K562 (cell line): ENCODE results near the gene OR52E6. TPM values are rescaled to one million over a fixed set of nuclear protein-coding genes. Genes with fewer than 3 reads are reported as not detected.

Experiments used
- ATF6 ChIP-seq: sonication (generic); formaldehyde crosslinking; IDR thresholded peaks from 2 replicates; pipeline ENCODE4 v1.4.0; 2020; ENCODE audit warnings: mild to moderate bottlenecking, missing genetic modification reagents
- DLX4 ChIP-seq: fragments of 250-450 bp; sonication (Bioruptor Pico); IDR thresholded peaks from 2 replicates; pipeline ENCODE4 v1.6.1; 2021; ENCODE audit warnings: mild to moderate bottlenecking
- FOXP1 ChIP-seq: sonication (generic); formaldehyde crosslinking; IDR thresholded peaks from 2 replicates; pipeline ENCODE4 v1.8.0; 2022; ENCODE audit warnings: mild to moderate bottlenecking, missing genetic modification reagents
- HDAC6 ChIP-seq: IDR thresholded peaks from 2 replicates; pipeline ENCODE4 v1.6.1; 2012; ENCODE audit warnings: low read depth, mild to moderate bottlenecking, control low read depth, inconsistent platforms, low read length, moderate library complexity
- JUND ChIP-seq, 2 experiments: IDR thresholded peaks; 2 replicates in 1 of 2; 3 replicates in 1 of 2; pipeline ENCODE4 v1.6.1; 2011; ENCODE audit warnings: borderline replicate concordance in 2 of 2, low read depth in 2 of 2, low read length in 2 of 2, improper control_type of control experiment in 1 of 2, missing biosample characterization in 1 of 2, missing genetic modification characterization in 1 of 2, missing genetic modification reagents in 1 of 2
- MTF1 ChIP-seq: fragments of 250-450 bp; sonication (Bioruptor Pico); IDR thresholded peaks from 2 replicates; pipeline ENCODE4 v1.9.0; 2021; ENCODE audit warnings: moderate library complexity, mild to moderate bottlenecking, inconsistent platforms, borderline replicate concordance
- NFIC ChIP-seq: fragments of 450-650 bp; IDR thresholded peaks from 2 replicates; pipeline ENCODE4 v1.6.1; 2017; ENCODE audit warnings: mild to moderate bottlenecking, inconsistent platforms
- TOE1 ChIP-seq, 2 experiments: fragments of 450-650 bp in 1 of 2; sonication (generic) in 1 of 2; formaldehyde crosslinking in 1 of 2; IDR thresholded peaks; 2 replicates each; pipeline versions ENCODE4 v1.7.1 to v1.8.0; 2016 to 2022; ENCODE audit warnings: borderline replicate concordance in 2 of 2, mild to moderate bottlenecking in 2 of 2, antibody characterized with exemption in 1 of 2, inconsistent platforms in 1 of 2, low read depth in 1 of 2, missing genetic modification reagents in 1 of 2, moderate library complexity in 1 of 2
- ZEB2 ChIP-seq: fragments of 450-650 bp; IDR thresholded peaks from 2 replicates; pipeline ENCODE4 v1.6.1; 2016
- ZFPM2 ChIP-seq: fragments of 250-450 bp; sonication (Bioruptor Pico); IDR thresholded peaks from 2 replicates; pipeline ENCODE4 v1.5.1; 2022; ENCODE audit warnings: mild to moderate bottlenecking
- ZNF592 ChIP-seq: fragments of 450-650 bp; IDR thresholded peaks from 2 replicates; pipeline ENCODE4 v1.6.1; 2017; ENCODE audit warnings: antibody characterized with exemption, mild to moderate bottlenecking
- ZNF609 ChIP-seq: sonication (generic); formaldehyde crosslinking; IDR thresholded peaks from 2 replicates; pipeline ENCODE4 v1.8.1; 2023; ENCODE audit warnings: missing genetic modification reagents, mild to moderate bottlenecking, borderline replicate concordance
- ZNF764 ChIP-seq: fragments of 250-450 bp; sonication (Bioruptor Pico); IDR thresholded peaks from 2 replicates; pipeline ENCODE4 v1.4.0; 2020; ENCODE audit warnings: low read depth, mild to moderate bottlenecking, moderate library complexity
- polyA plus RNA-seq, 8 experiments: library from polyadenylated mRNA; depleted of rRNA in 4 of 8; stranded (reverse) in 5 of 8; unstranded in 3 of 8; fragments of >200 nt; fragmentation: Nextera tagmentation in 2 of 8; fragmentation: Illumina TruSeq in 1 of 8; extraction: Ambion mirVana in 2 of 8; extraction: Trizol in 1 of 8; gene quantifications; 2 replicates each; pipeline versions ENCODE4 v1.2.1 to v1.2.3, GENCODE V29; 2011 to 2014; ENCODE audit warnings: inconsistent platforms in 1 of 8, missing spikeins in 1 of 8
- total RNA-seq, 7 experiments: library from RNA; depleted of rRNA in 6 of 7; stranded (reverse); fragments of >200 nt in 6 of 7; fragmentation: Illumina TruSeq in 2 of 7; extraction: Trizol in 2 of 7; gene quantifications; 2 replicates each; pipeline versions ENCODE4 v1.2.1 to v1.2.3, GENCODE V29; 2011 to 2021; ENCODE audit warnings: low replicate concordance in 1 of 7

OR52E6 gene
- total and polyA plus RNA-seq, 9 of the 15 experiments (the other 6 are each of a cell fraction or from before 2014, with no cell fraction given): not detected

GRCh38 chr11:5809905-5810795, 31.5 kb downstream of the OR52E6 start (continued):
- TF ChIP-seq ZEB2 (0 out of 2 replicates have a peak, but pooled peaks have one; percentile 16), DLX4 (no peak), TOE1 (IDR thresholded peaks at IDR 0.05; ENCODE audit: borderline replicate concordance) (no peak), TOE1 (CRISPR knock-in tag; IDR thresholded peaks at IDR 0.05; ENCODE audit: borderline replicate concordance, low read depth) (no peak), ATF6 (CRISPR knock-in tag) (no peak), NFIC (peak; percentile 34), ZNF609 (CRISPR knock-in tag) (no peak), MTF1 (CRISPR knock-in tag) (no peak), ZFPM2 (CRISPR knock-in tag) (no peak), ZNF764 (no peak), JUND (IDR thresholded peaks at IDR 0.05; ENCODE audit: borderline replicate concordance, low read depth, low read length) (0 out of 2 replicates have a peak, but pooled peaks have one; percentile 11), JUND (tag; IDR thresholded peaks at IDR 0.05; ENCODE audit: borderline replicate concordance, low read depth, low read length) (no peak; the same call in 2 of the 3 replicates), FOXP1 (no peak), HDAC6 (no peak), ZNF592 (peak; percentile 28; the same call in 1 of the 2 replicates)
